HepG2 (cell line): ENCODE results near the gene KRTAP5-1. TPM values are rescaled to one million over a fixed set of nuclear protein-coding genes. Genes with fewer than 3 reads are reported as not detected.
A peak's percentile ranks its signal among the peaks of the same experiment; 100 is the strongest.

Experiments used
- ATAC-seq: fragments of 200-7000 bp; cut with Tn5 transposase; 3 replicates; pipeline ENCODE4 v1.9.1; 2020; ENCODE audit warnings: mild to moderate bottlenecking, moderate library complexity
- BruUV-seq: library from RNA; stranded (reverse); fragments of 400-500 nt; replicated peaks from 2 replicates; lab custom pipeline; 2021; lab: Mats Ljungman, UMichigan
- CTCF ChIA-PET: fragments of 300-600 bp; formaldehyde crosslinking; extraction: SDS; loops from one replicate; lab custom pipeline; 2021; ENCODE audit warnings: low total read pairs, inconsistent platforms, low intra/inter-chr PET ratio; lab: Yijun Ruan, JAX
- POLR2A ChIA-PET: fragments of 350-600 bp; sonication (Branson Sonifier 250); formaldehyde crosslinking; loops from one replicate; lab custom pipeline; 2020; ENCODE audit warnings: antibody characterized with exemption, inconsistent platforms; lab: Yijun Ruan, JAX
- DNase-seq: peaks from one replicate; pipeline ENCODE4 v3.0.0-alpha.2; 2015; ENCODE audit warnings: low spot score
- FAIRE-seq: peaks from 3 replicates; lab custom pipeline; 2011; peaks lifted over from hg19 to GRCh38; lab: Jason Lieb, UNC
- H2AFZ ChIP-seq: one replicate; pipeline ENCODE4 v1.6.1; 2011; ENCODE audit warnings: low read length, inconsistent platforms
- H3K27ac ChIP-seq: fragments of 300-600 bp; 3 replicates; pipeline ENCODE4 v1.8.0; 2011; ENCODE audit warnings: mixed run types, mild to moderate bottlenecking, mixed read lengths, low read length, inconsistent platforms; ENCODE audit not compliant: insufficient read depth; ENCODE audit errors: extremely low read length
- H3K27me3 ChIP-seq, 2 experiments: fragments of 200-600 bp in 1 of 2; 2 replicates in 1 of 2; 3 replicates in 1 of 2; pipeline versions ENCODE4 v1.6.0 to v1.8.0; 2011; ENCODE audit warnings: low read length in 2 of 2, mild to moderate bottlenecking in 2 of 2, moderate library complexity in 2 of 2, inconsistent platforms in 1 of 2; ENCODE audit not compliant: insufficient read depth in 2 of 2, control insufficient read depth in 1 of 2
- H3K36me3 ChIP-seq, 2 experiments: fragments of 200-600 bp in 1 of 2; replicated peaks in 1 of 2; 2 replicates in 1 of 2; 3 replicates in 1 of 2; pipeline versions ENCODE4 v1.5.1 to v1.8.0; 2011; ENCODE audit warnings: low read length in 2 of 2, inconsistent platforms in 1 of 2; ENCODE audit not compliant: insufficient read depth in 2 of 2, control insufficient read depth in 1 of 2
- H3K4me1 ChIP-seq: 2 replicates; pipeline ENCODE4 v1.5.1; 2012; ENCODE audit warnings: low read length, inconsistent platforms; ENCODE audit not compliant: insufficient read depth
- H3K4me2 ChIP-seq: 2 replicates; pipeline ENCODE4 v1.6.0; 2011; ENCODE audit warnings: low read depth, low read length, inconsistent platforms
- H3K4me3 ChIP-seq, 3 experiments: fragments of 200-600 bp in 1 of 3; sonication (generic), shearing (Covaris generic) in 1 of 3; replicated peaks in 1 of 3; 2 replicates each; pipeline ENCODE4 v1.5.1; 2011 to 2016; ENCODE audit warnings: low read length in 3 of 3, inconsistent platforms in 2 of 3, low read depth in 2 of 3, mild to moderate bottlenecking in 2 of 3, control low read depth in 1 of 3, mixed read lengths in 1 of 3; ENCODE audit not compliant: insufficient read depth in 1 of 3
- H3K79me2 ChIP-seq: one replicate; pipeline ENCODE4 v1.6.1; 2011; ENCODE audit warnings: low read length, inconsistent platforms; ENCODE audit not compliant: insufficient read depth
- H3K9ac ChIP-seq: 2 replicates; pipeline ENCODE4 v1.6.0; 2011; ENCODE audit warnings: mild to moderate bottlenecking, low read depth, low read length, inconsistent platforms; ENCODE audit not compliant: insufficient read depth
- H3K9me3 ChIP-seq: 2 replicates; pipeline ENCODE4 v1.5.1; 2012; ENCODE audit warnings: mild to moderate bottlenecking, low read length
- H4K20me1 ChIP-seq: 2 replicates; pipeline ENCODE4 v1.6.0; 2011; ENCODE audit warnings: inconsistent platforms, mild to moderate bottlenecking, low read length, moderate library complexity; ENCODE audit not compliant: insufficient read depth
- ETV5 ChIP-seq: IDR thresholded peaks from 2 replicates; pipeline ENCODE4 v1.6.1; 2018; ENCODE audit warnings: missing biosample characterization, missing genetic modification reagents, inconsistent platforms, borderline replicate concordance
- GABPA ChIP-seq, 2 experiments: IDR thresholded peaks; 2 replicates each; pipeline ENCODE4 v1.6.1; 2011 to 2016; ENCODE audit warnings: low read depth in 2 of 2, low read length in 1 of 2, missing biosample characterization in 1 of 2, missing genetic modification characterization in 1 of 2
- HMG20A ChIP-seq: IDR thresholded peaks from 2 replicates; pipeline ENCODE4 v1.6.1; 2016; ENCODE audit warnings: borderline replicate concordance
- MXD3 ChIP-seq: IDR thresholded peaks from 2 replicates; pipeline ENCODE4 v1.6.1; 2016; ENCODE audit warnings: mild to moderate bottlenecking, missing biosample characterization, missing genetic modification reagents
- RXRB ChIP-seq: IDR thresholded peaks from 2 replicates; pipeline ENCODE4 v1.6.1; 2016; ENCODE audit warnings: borderline replicate concordance, missing genetic modification reagents, missing compliant biosample characterization
- SNAPC4 ChIP-seq: sonication (generic); formaldehyde crosslinking; IDR thresholded peaks from 2 replicates; pipeline ENCODE4 v1.4.0; 2020; ENCODE audit warnings: mild to moderate bottlenecking, missing genetic modification reagents
- ZMAT3 ChIP-seq: sonication (generic); formaldehyde crosslinking; conservative IDR thresholded peaks from 2 replicates; pipeline ENCODE4 v1.7.0; 2021; ENCODE audit warnings: missing genetic modification reagents
- ZNF501 ChIP-seq: sonication (generic); formaldehyde crosslinking; IDR thresholded peaks from 2 replicates; pipeline ENCODE4 v1.5.1; 2020; ENCODE audit warnings: mild to moderate bottlenecking, moderate library complexity, missing genetic modification reagents
- WGBS: methylation state at CpG from one replicate; pipeline ENCODE4 v1.1.6; 2017; ENCODE audit warnings: low lambda C conversion rate; 5-methylcytosine and 5-hydroxymethylcytosine counted together
- in situ Hi-C: cut with HindIII; loops from 2 replicates; pipeline ENCODE4 v1.10.0; 2017; ENCODE audit warnings: low pct_unique_long_range_greater_than_20kb; ENCODE audit not compliant: extremely low pct_ligation_motif_present
- intact Hi-C: fragments of 100-400 bp; cut with micrococcal nuclease; formaldehyde crosslinking; loops from one replicate; pipeline ENCODE4 v1.10.0; 2022; ENCODE audit not compliant: unreplicated experiment
- polyA plus RNA-seq, 8 experiments: library from polyadenylated mRNA; depleted of rRNA in 3 of 8; stranded (reverse) in 7 of 8; unstranded in 1 of 8; fragments of >200 nt; fragmentation: Illumina TruSeq in 4 of 8; extraction: Trizol in 4 of 8; gene quantifications; 2 replicates each; pipeline versions ENCODE4 v1.2.1 to v1.2.3, GENCODE V29; 2011 to 2016; ENCODE audit warnings: low read depth in 4 of 8, missing spikeins in 1 of 8, mixed read lengths in 1 of 8; ENCODE audit not compliant: insufficient read depth in 1 of 8
- total RNA-seq, 5 experiments: library from RNA; depleted of rRNA; stranded (reverse); fragments of >200 nt; fragmentation: Illumina TruSeq; extraction: Trizol; gene quantifications; 2 replicates each; pipeline ENCODE4 v1.2.3, GENCODE V29; 2016; ENCODE audit warnings: low read depth in 1 of 5
- TF ChIP-seq, protein P1 (sequence below): sonication (generic); formaldehyde crosslinking; IDR thresholded peaks from 2 replicates; pipeline ENCODE4 v1.8.1; 2022; ENCODE audit warnings: low read depth, mild to moderate bottlenecking, missing genetic modification reagents
- TF ChIP-seq, protein P2 (sequence below): sonication (generic); formaldehyde crosslinking; IDR thresholded peaks from 2 replicates; pipeline ENCODE4 v1.5.0; 2020; ENCODE audit warnings: mild to moderate bottlenecking, missing genetic modification reagents, borderline replicate concordance

KRTAP5-1 gene
- total and polyA plus RNA-seq, 2 of the 13 experiments (the other 11 are each of a cell fraction or from before 2014, with no cell fraction given): not detected

DNA sequence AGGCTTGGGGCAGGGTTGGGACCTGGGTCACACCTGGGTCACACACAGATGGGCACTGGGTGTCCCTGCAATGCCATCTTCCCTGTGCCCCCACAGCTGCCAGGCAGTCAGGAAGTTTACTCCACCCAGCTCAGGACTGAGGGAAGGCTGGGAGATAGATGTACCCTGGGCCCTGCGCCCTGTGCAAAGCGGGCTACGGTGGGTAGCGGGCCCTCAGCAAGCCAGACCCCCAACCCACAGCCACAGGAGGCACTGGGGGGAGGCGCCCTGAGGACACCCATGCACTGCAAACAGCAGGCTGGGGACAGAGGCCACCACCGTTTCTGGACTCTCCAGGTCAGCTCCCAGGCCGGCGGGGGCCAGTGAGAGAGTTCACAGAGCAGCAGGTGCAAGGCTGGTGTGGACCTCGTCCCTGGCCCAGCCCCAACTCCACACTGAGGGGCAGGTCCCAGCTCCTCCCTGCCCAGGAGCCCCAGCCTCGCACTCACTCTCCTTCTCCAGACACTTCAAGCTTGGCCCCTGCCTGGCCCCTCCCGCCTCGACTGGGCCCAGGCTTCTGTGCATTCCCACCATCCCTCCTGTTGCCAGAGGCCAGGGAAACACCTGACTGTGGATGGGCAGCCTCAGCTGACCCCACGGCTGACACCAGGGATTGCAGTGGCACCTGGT lies 17.9 kb downstream of the KRTAP5-1 start:
- Histone ChIP-seq H3K4me1 (peaks cover 32% of the 10 kb centered on the region), H3K9me3 (no peaks in the 10 kb centered on the region), H3K79me2 (no peaks in the 10 kb centered on the region), H4K20me1 (peaks cover 35% of the 10 kb centered on the region; the same call in 1 of the 2 replicates), H3K4me2 (no peak overlapping the region), H3K27ac (no peak overlapping the region), H3K36me3 (peaks cover 0 to 1% of the 10 kb centered on the region in 2 experiments; a peak in 1 of 5 replicates), H2AFZ (no peak overlapping the region), H3K27me3 (no peaks in the 10 kb centered on the region), H3K4me3 (no peak overlapping the region), H3K9ac (no peak overlapping the region)
- no peak for FAIRE-seq
- WGBS: no CpG with 5 or more reads among the region's 13 CpGs
- ATAC-seq: peak; percentile 6; the same call in 2 of the 3 replicates
- in situ Hi-C loops: no loop called here
- no peak for DNase-seq
- CTCF ChIA-PET: no interaction called here
- intact Hi-C loops: no loop called here
- no TSS peak for BruUV-seq
- POLR2A ChIA-PET: interaction anchor here (0.7 kb wide), 1 partner anchor 22 kb away, joined by 3 read pairs; no protein-coding TSS in a partner anchor
- TF ChIP-seq ZNF501 (CRISPR knock-in tag): 0 out of 2 replicates have a peak, but pooled peaks have one; percentile 46
- no peak for TF ChIP-seq GABPA (IDR thresholded peaks at IDR 0.05; ENCODE audit: low read depth, low read length)
- no peak for TF ChIP-seq GABPA (CRISPR knock-in tag; IDR thresholded peaks at IDR 0.05; ENCODE audit: low read depth)
- no peak for TF ChIP-seq SNAPC4 (CRISPR knock-in tag)
- no peak for TF ChIP-seq ETV5
- TF ChIP-seq ZMAT3 (CRISPR knock-in tag): no peak
- TF ChIP-seq, protein P1, sequence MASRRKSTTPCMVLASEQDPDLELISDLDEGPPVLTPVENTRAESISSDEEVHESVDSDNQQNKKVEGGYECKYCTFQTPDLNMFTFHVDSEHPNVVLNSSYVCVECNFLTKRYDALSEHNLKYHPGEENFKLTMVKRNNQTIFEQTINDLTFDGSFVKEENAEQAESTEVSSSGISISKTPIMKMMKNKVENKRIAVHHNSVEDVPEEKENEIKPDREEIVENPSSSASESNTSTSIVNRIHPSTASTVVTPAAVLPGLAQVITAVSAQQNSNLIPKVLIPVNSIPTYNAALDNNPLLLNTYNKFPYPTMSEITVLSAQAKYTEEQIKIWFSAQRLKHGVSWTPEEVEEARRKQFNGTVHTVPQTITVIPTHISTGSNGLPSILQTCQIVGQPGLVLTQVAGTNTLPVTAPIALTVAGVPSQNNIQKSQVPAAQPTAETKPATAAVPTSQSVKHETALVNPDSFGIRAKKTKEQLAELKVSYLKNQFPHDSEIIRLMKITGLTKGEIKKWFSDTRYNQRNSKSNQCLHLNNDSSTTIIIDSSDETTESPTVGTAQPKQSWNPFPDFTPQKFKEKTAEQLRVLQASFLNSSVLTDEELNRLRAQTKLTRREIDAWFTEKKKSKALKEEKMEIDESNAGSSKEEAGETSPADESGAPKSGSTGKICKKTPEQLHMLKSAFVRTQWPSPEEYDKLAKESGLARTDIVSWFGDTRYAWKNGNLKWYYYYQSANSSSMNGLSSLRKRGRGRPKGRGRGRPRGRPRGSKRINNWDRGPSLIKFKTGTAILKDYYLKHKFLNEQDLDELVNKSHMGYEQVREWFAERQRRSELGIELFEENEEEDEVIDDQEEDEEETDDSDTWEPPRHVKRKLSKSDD: no peak
- TF ChIP-seq, protein P2, sequence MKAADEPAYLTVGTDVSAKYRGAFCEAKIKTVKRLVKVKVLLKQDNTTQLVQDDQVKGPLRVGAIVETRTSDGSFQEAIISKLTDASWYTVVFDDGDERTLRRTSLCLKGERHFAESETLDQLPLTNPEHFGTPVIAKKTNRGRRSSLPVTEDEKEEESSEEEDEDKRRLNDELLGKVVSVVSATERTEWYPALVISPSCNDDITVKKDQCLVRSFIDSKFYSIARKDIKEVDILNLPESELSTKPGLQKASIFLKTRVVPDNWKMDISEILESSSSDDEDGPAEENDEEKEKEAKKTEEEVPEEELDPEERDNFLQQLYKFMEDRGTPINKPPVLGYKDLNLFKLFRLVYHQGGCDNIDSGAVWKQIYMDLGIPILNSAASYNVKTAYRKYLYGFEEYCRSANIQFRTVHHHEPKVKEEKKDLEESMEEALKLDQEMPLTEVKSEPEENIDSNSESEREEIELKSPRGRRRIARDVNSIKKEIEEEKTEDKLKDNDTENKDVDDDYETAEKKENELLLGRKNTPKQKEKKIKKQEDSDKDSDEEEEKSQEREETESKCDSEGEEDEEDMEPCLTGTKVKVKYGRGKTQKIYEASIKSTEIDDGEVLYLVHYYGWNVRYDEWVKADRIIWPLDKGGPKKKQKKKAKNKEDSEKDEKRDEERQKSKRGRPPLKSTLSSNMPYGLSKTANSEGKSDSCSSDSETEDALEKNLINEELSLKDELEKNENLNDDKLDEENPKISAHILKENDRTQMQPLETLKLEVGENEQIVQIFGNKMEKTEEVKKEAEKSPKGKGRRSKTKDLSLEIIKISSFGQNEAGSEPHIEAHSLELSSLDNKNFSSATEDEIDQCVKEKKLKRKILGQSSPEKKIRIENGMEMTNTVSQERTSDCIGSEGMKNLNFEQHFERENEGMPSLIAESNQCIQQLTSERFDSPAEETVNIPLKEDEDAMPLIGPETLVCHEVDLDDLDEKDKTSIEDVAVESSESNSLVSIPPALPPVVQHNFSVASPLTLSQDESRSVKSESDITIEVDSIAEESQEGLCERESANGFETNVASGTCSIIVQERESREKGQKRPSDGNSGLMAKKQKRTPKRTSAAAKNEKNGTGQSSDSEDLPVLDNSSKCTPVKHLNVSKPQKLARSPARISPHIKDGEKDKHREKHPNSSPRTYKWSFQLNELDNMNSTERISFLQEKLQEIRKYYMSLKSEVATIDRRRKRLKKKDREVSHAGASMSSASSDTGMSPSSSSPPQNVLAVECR (CRISPR knock-in tag): 0 out of 2 replicates have a peak, but pooled peaks have one; percentile 9
- no peak for TF ChIP-seq HMG20A
- TF ChIP-seq RXRB (CRISPR knock-in tag): no peak
- no peak for TF ChIP-seq MXD3
